Endodermal cell (in vitro differentiated cells): ENCODE data around the gene PYGB. TPM values are rescaled to one million over a fixed set of nuclear protein-coding genes. Genes with fewer than 3 reads are reported as not detected.

ENCODE experiments used
- DNase-seq: peaks from one replicate; pipeline ENCODE4 v3.0.0-alpha.2; 2017
- H3K27ac ChIP-seq: 2 replicates; pipeline ENCODE4 v1.5.1; 2013; ENCODE audit warnings: mild to moderate bottlenecking, low read depth, low read length, moderate library complexity
- H3K27me3 ChIP-seq: 2 replicates; pipeline ENCODE4 v1.6.1; 2013; ENCODE audit warnings: mild to moderate bottlenecking, low read length, moderate library complexity; ENCODE audit not compliant: insufficient read depth, control insufficient read depth, poor library complexity, severe bottlenecking
- H3K36me3 ChIP-seq: 2 replicates; pipeline ENCODE4 v1.7.0; 2013; ENCODE audit warnings: mild to moderate bottlenecking, low read length, moderate library complexity; ENCODE audit not compliant: control insufficient read depth, insufficient read depth
- H3K4me1 ChIP-seq: one replicate; pipeline ENCODE4 v1.7.0; 2013; ENCODE audit warnings: low read length; ENCODE audit not compliant: control insufficient read depth, insufficient read depth
- H3K4me3 ChIP-seq: 2 replicates; pipeline ENCODE4 v1.5.1; 2013; ENCODE audit warnings: mild to moderate bottlenecking, low read length, moderate library complexity
- H3K9ac ChIP-seq: 2 replicates; pipeline ENCODE4 v1.6.1; 2013; ENCODE audit warnings: mild to moderate bottlenecking, low read length, moderate library complexity; ENCODE audit not compliant: poor library complexity, severe bottlenecking; ENCODE audit errors: extremely low read depth
- H3K9me3 ChIP-seq: 2 replicates; pipeline ENCODE4 v1.6.1; 2013; ENCODE audit warnings: mild to moderate bottlenecking, low read length, moderate library complexity; ENCODE audit not compliant: control insufficient read depth
- H3K27ac Mint-ChIP-seq: 2 replicates; pipeline ENCODE4 v1.8.0; 2020; ENCODE audit warnings: mixed read lengths
- H3K27me3 Mint-ChIP-seq: 2 replicates; pipeline ENCODE4 v1.8.0; 2021; ENCODE audit warnings: mild to moderate bottlenecking, mixed read lengths; ENCODE audit not compliant: insufficient read depth
- H3K36me3 Mint-ChIP-seq: 2 replicates; pipeline ENCODE4 v1.8.0; 2020; ENCODE audit warnings: low read depth, mixed read lengths
- H3K4me1 Mint-ChIP-seq: 2 replicates; pipeline ENCODE4 v1.8.0; 2020; ENCODE audit warnings: mixed read lengths
- H3K4me3 Mint-ChIP-seq: 2 replicates; pipeline ENCODE4 v1.8.0; 2020; ENCODE audit warnings: mild to moderate bottlenecking, moderate library complexity, mixed read lengths
- H3K9me3 Mint-ChIP-seq: 2 replicates; pipeline ENCODE4 v1.8.0; 2020; ENCODE audit warnings: mild to moderate bottlenecking, mixed read lengths
- CTCF ChIP-seq: fragments of 200-600 bp; sonication (generic); conservative IDR thresholded peaks from 2 replicates; pipeline ENCODE4 v1.5.0; 2021; ENCODE audit warnings: antibody characterized with exemption, mild to moderate bottlenecking
- WGBS, 2 experiments: methylation state at CpG; one replicate each; pipeline versions ENCODE4 v1.1.5 to v1.1.7; 2013; ENCODE audit warnings: missing lambda C conversion rate in 2 of 2, mixed read lengths in 1 of 2; ENCODE audit not compliant: insufficient coverage in 1 of 2, insufficient read length in 1 of 2; 5-methylcytosine and 5-hydroxymethylcytosine counted together
- total RNA-seq, 2 donors: library from RNA; stranded (reverse); fragmentation: NEBNext Ultra II Directional in 1 of 2; extraction: Animal tissue kit (Norgen Biotek cat#: 25700) in 1 of 2; gene quantifications; 2 replicates in 1 of 2; 3 replicates in 1 of 2; pipeline ENCODE4 v1.2.1, GENCODE V29; 2021

PYGB gene
- total RNA-seq, 2 donors from 2014 or later = 59.3 to 66.8 TPM

- Histone ChIP-seq H3K4me1 (peaks cover 3% of the 10 kb centered on the region), H3K9me3 (no peaks in the 10 kb centered on the region), H3K27me3 (no peaks in the 10 kb centered on the region), H3K27ac (no peak overlapping the region), H3K9ac (no peak overlapping the region), H3K4me3 (no peak overlapping the region), H3K36me3 (peaks cover 12% of the 10 kb centered on the region)
- Mint-ChIP-seq H3K9me3 (no peaks in the 10 kb centered on the region), H3K4me1 (peaks cover 21% of the 10 kb centered on the region), H3K27ac (no peak overlapping the region), H3K27me3 (no peaks in the 10 kb centered on the region), H3K4me3 (no peak overlapping the region), H3K36me3 (peaks cover 2% of the 10 kb centered on the region)
- 79 to 92% methylated on average over 3 to 4 of the region's 5 CpGs for WGBS, 2 experiments
- DNase-seq = no peak
- TF ChIP-seq CTCF = no peak
Measured at GRCh38 chr20:25199473-25200260, 48.2 kb upstream of the PYGB start.

GRCh38 chr20:25203089-25203488 is 44.8 kb upstream of the PYGB start:
- TF ChIP-seq CTCF = no peak
- peaks cover 4% of the 10 kb centered on the region for H3K36me3 ChIP-seq
- H3K4me1 ChIP-seq = no peaks in the 10 kb centered on the region
- Mint-ChIP-seq H3K27ac (no peak overlapping the region), H3K4me3 (no peak overlapping the region), H3K36me3 (peaks cover 3% of the 10 kb centered on the region), H3K9me3 (no peaks in the 10 kb centered on the region), H3K4me1 (peaks cover 9% of the 10 kb centered on the region), H3K27me3 (no peaks in the 10 kb centered on the region)
- H3K27me3 ChIP-seq = no peaks in the 10 kb centered on the region
- H3K9ac ChIP-seq = no peak overlapping the region
- no peak for DNase-seq
- WGBS, 2 experiments = 67% methylated on average over 2 of the region's 2 CpGs; no CpG with 5 or more reads in 1 of the 2 experiments
- no peaks in the 10 kb centered on the region for H3K9me3 ChIP-seq
- no peak overlapping the region for H3K27ac ChIP-seq
- H3K4me3 ChIP-seq = no peak overlapping the region

- peaks cover 4% of the 10 kb centered on the region for H3K36me3 Mint-ChIP-seq
- no peak overlapping the region for H3K27ac ChIP-seq
- no peak overlapping the region for H3K9ac ChIP-seq
- H3K4me3 Mint-ChIP-seq = no peak overlapping the region
- H3K27ac Mint-ChIP-seq = no peak overlapping the region
- DNase-seq = no peak
- no peaks in the 10 kb centered on the region for H3K27me3 Mint-ChIP-seq
- 75% methylated on average over 1 of the region's 1 CpG; no CpG with 5 or more reads in 1 of the 2 experiments for WGBS, 2 experiments
- H3K27me3 ChIP-seq = no peaks in the 10 kb centered on the region
- H3K4me1 Mint-ChIP-seq = peaks cover 5% of the 10 kb centered on the region
- H3K9me3 Mint-ChIP-seq = no peaks in the 10 kb centered on the region
- peaks cover 4% of the 10 kb centered on the region for H3K36me3 ChIP-seq
- H3K9me3 ChIP-seq = no peaks in the 10 kb centered on the region
- H3K4me1 ChIP-seq = no peaks in the 10 kb centered on the region
- TF ChIP-seq CTCF = no peak
- no peak overlapping the region for H3K4me3 ChIP-seq
Measured at GRCh38 chr20:25203871-25204320, 44.0 kb upstream of the PYGB start.
